ENCODE measurements around the gene FAM184B.

GRCh38 chr4:17701138-17701839, 80.1 kb downstream of the FAM184B start:
- TF ChIP-seq CTCF (IDR thresholded peaks at IDR 0.05), result no peak
- no peak for TF ChIP-seq POLR2A (IDR thresholded peaks at IDR 0.05)
- TF ChIP-seq POLR2AphosphoS5 (IDR thresholded peaks at IDR 0.05), result no peak
- no peak for TF ChIP-seq EP300 (IDR thresholded peaks at IDR 0.05)
